H9 (cell line): ENCODE data around the gene SCN3A. TPM values are rescaled to one million over a fixed set of nuclear protein-coding genes. Genes with fewer than 3 reads are reported as not detected.

ENCODE experiments used
- DNase-seq: peaks from one replicate; pipeline ENCODE4 v3.0.0-alpha.2; 2017
- H2AFZ ChIP-seq: one replicate; pipeline ENCODE4 v1.6.1; 2013; ENCODE audit warnings: mild to moderate bottlenecking, low read length, control low read depth, moderate library complexity
- H2AK5ac ChIP-seq: 2 replicates; pipeline ENCODE4 v1.6.1; 2013; ENCODE audit warnings: low read length, control low read depth, mixed read lengths; ENCODE audit not compliant: insufficient read length
- H2BK120ac ChIP-seq: one replicate; pipeline ENCODE4 v1.6.1; 2013; ENCODE audit warnings: low read depth, mild to moderate bottlenecking, low read length, control low read depth, inconsistent platforms; ENCODE audit not compliant: poor library complexity, severe bottlenecking
- H2BK12ac ChIP-seq: 2 replicates; pipeline ENCODE4 v1.6.1; 2013; ENCODE audit warnings: low read length, control low read depth, mixed read lengths, low read depth; ENCODE audit not compliant: insufficient read length
- H2BK15ac ChIP-seq: 2 replicates; pipeline ENCODE4 v1.6.1; 2013; ENCODE audit warnings: low read depth, low read length, control low read depth
- H2BK20ac ChIP-seq: one replicate; pipeline ENCODE4 v1.6.1; 2013; ENCODE audit warnings: low read depth, mild to moderate bottlenecking, low read length, control low read depth, inconsistent platforms; ENCODE audit not compliant: poor library complexity, severe bottlenecking
- H2BK5ac ChIP-seq: 2 replicates; pipeline ENCODE4 v1.6.1; 2013; ENCODE audit warnings: low read length, control low read depth, mixed read lengths; ENCODE audit not compliant: insufficient read length
- H3K14ac ChIP-seq: 2 replicates; pipeline ENCODE4 v1.6.1; 2013; ENCODE audit warnings: low read length, control low read depth; ENCODE audit not compliant: insufficient read depth
- H3K18ac ChIP-seq: 2 replicates; pipeline ENCODE4 v1.6.1; 2013; ENCODE audit warnings: low read depth, mild to moderate bottlenecking, mixed read lengths, low read length, control low read depth; ENCODE audit not compliant: insufficient read length
- H3K23ac ChIP-seq: 2 replicates; pipeline ENCODE4 v1.6.1; 2013; ENCODE audit warnings: low read length, control low read depth, mixed read lengths, low read depth; ENCODE audit not compliant: insufficient read length
- H3K23me2 ChIP-seq: 2 replicates; pipeline ENCODE4 v1.6.1; 2013; ENCODE audit warnings: low read depth, mild to moderate bottlenecking, mixed read lengths, low read length, control low read depth; ENCODE audit not compliant: insufficient read length, poor library complexity, severe bottlenecking
- H3K27ac ChIP-seq: 2 replicates; pipeline ENCODE4 v1.5.1; 2013; ENCODE audit warnings: low read length, control low read depth, mixed read lengths, low read depth; ENCODE audit not compliant: insufficient read length
- H3K27me3 ChIP-seq: 2 replicates; pipeline ENCODE4 v1.6.1; 2013; ENCODE audit warnings: low read length, control low read depth, inconsistent platforms; ENCODE audit not compliant: insufficient read depth
- H3K4ac ChIP-seq: 2 replicates; pipeline ENCODE4 v1.6.1; 2013; ENCODE audit warnings: low read depth, mild to moderate bottlenecking, control low read depth, inconsistent platforms, low read length, moderate library complexity
- H3K4me1 ChIP-seq: 2 replicates; pipeline ENCODE4 v1.6.1; 2013; ENCODE audit warnings: low read length, control low read depth, inconsistent platforms; ENCODE audit not compliant: insufficient read depth
- H3K4me2 ChIP-seq: 2 replicates; pipeline ENCODE4 v1.6.1; 2013; ENCODE audit warnings: low read length, control low read depth, mixed read lengths; ENCODE audit not compliant: insufficient read length, insufficient read depth
- H3K56ac ChIP-seq: 2 replicates; pipeline ENCODE4 v1.6.1; 2013; ENCODE audit warnings: low read depth, mild to moderate bottlenecking, mixed read lengths, low read length, control low read depth; ENCODE audit not compliant: insufficient read length
- H3K79me1 ChIP-seq: 2 replicates; pipeline ENCODE4 v1.6.1; 2013; ENCODE audit warnings: low read depth, mild to moderate bottlenecking, moderate library complexity, low read length, control low read depth, inconsistent platforms; ENCODE audit not compliant: insufficient read depth, poor library complexity, severe bottlenecking
- H3K79me2 ChIP-seq: 2 replicates; pipeline ENCODE4 v1.6.1; 2013; ENCODE audit warnings: low read length, control low read depth, inconsistent platforms; ENCODE audit not compliant: insufficient read depth
- H3K9ac ChIP-seq: 2 replicates; pipeline ENCODE4 v1.6.1; 2013; ENCODE audit warnings: low read length, control low read depth, mixed read lengths; ENCODE audit not compliant: insufficient read length; ENCODE audit errors: extremely low read depth
- H3K9me3 ChIP-seq: one replicate; pipeline ENCODE4 v1.6.1; 2013; ENCODE audit warnings: low read depth, low read length, inconsistent platforms; ENCODE audit not compliant: control insufficient read depth
- H3T11ph ChIP-seq: one replicate; pipeline ENCODE4 v1.6.1; 2013; ENCODE audit warnings: mild to moderate bottlenecking, low read length, control low read depth, inconsistent platforms
- H4K20me1 ChIP-seq: one replicate; pipeline ENCODE4 v1.6.1; 2013; ENCODE audit not compliant: control insufficient read depth, insufficient read length, insufficient read depth
- H4K5ac ChIP-seq: 2 replicates; pipeline ENCODE4 v1.6.1; 2013; ENCODE audit warnings: low read depth, mild to moderate bottlenecking, mixed read lengths, low read length, control low read depth; ENCODE audit not compliant: insufficient read length
- H4K8ac ChIP-seq: replicated peaks from 2 replicates; pipeline ENCODE4 v1.6.1; 2013; ENCODE audit warnings: low read length, control low read depth, mixed read lengths, low read depth; ENCODE audit not compliant: insufficient read length
- H4K91ac ChIP-seq: 2 replicates; pipeline ENCODE4 v1.6.1; 2013; ENCODE audit warnings: low read depth, mild to moderate bottlenecking, moderate library complexity, mixed read lengths, low read length, control low read depth; ENCODE audit not compliant: insufficient read length
- H3K27ac Mint-ChIP-seq, 3 experiments: 2 replicates in 2 of 3; 3 replicates in 1 of 3; pipeline ENCODE4 v1.8.0; 2020 to 2021; ENCODE audit warnings: mixed read lengths in 3 of 3, mild to moderate bottlenecking in 1 of 3, moderate library complexity in 1 of 3
- H3K27me3 Mint-ChIP-seq: 2 replicates; pipeline ENCODE4 v1.8.0; 2021; ENCODE audit warnings: low read depth, mild to moderate bottlenecking, moderate library complexity, mixed read lengths
- H3K36me3 Mint-ChIP-seq, 3 experiments: 2 replicates in 2 of 3; 3 replicates in 1 of 3; pipeline ENCODE4 v1.8.0; 2020 to 2021; ENCODE audit warnings: low read depth in 3 of 3, mixed read lengths in 3 of 3; ENCODE audit not compliant: insufficient read depth in 1 of 3
- H3K4me1 Mint-ChIP-seq, 2 experiments: 2 replicates each; pipeline ENCODE4 v1.8.0; 2020; ENCODE audit warnings: mixed read lengths in 2 of 2
- H3K4me3 Mint-ChIP-seq, 2 experiments: 2 replicates in 1 of 2; 3 replicates in 1 of 2; pipeline ENCODE4 v1.8.0; 2020 to 2021; ENCODE audit warnings: mild to moderate bottlenecking in 2 of 2, mixed read lengths in 2 of 2, moderate library complexity in 1 of 2
- H3K9me3 Mint-ChIP-seq, 2 experiments: 2 replicates in 1 of 2; 3 replicates in 1 of 2; pipeline ENCODE4 v1.8.0; 2020; ENCODE audit warnings: mild to moderate bottlenecking in 2 of 2, mixed read lengths in 2 of 2, moderate library complexity in 1 of 2
- WGBS: extraction: QIAGEN DNeasy Blood & Tissue Kit; methylation state at CpG from one replicate; pipeline ENCODE4 v1.1.7; 2013; ENCODE audit warnings: missing lambda C conversion rate, low lambda C conversion rate, mixed read lengths; ENCODE audit not compliant: insufficient read length; ENCODE audit errors: extremely low coverage; 5-methylcytosine and 5-hydroxymethylcytosine counted together
- total RNA-seq: library from RNA; stranded (reverse); gene quantifications from 2 replicates; pipeline ENCODE4 v1.2.1, GENCODE V29; 2021
- TF ChIP-seq, protein P1 (sequence below): fragments of 200-600 bp; sonication (generic); conservative IDR thresholded peaks from 3 replicates; pipeline ENCODE4 v1.8.0; 2021; ENCODE audit warnings: antibody characterized with exemption, mild to moderate bottlenecking

Gene SCN3A
- total RNA-seq, 1 experiment from 2014 or later: not detected

DNA sequence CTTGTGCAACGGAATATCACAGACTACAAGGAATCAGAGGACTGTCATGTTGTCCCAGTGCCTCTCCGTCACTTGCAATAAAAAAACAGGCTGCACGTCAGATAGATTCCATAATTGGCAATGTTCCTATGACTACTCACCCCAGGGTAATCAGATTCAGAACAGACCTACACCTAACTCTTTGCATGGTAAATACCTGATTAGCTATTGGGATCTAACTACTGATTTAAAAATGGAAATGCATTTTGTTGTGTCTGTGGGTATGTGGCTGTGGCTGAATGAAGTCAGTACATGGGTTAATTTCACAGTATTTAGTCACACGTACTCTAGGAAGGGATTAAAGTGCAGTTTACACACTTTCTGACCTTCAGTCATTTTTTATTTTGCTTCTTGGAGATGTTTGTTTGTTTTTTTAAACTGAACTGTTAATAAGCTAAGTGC, 91.7 kb downstream of the SCN3A start:
- Mint-ChIP-seq H3K36me3 (no peaks in the 10 kb centered on the region), H3K4me3 (no peak overlapping the region)
- no peak overlapping the region for H3K27ac ChIP-seq

More for the DNA sequence above, 91.7 kb downstream of the SCN3A start:
- Histone ChIP-seq H2BK12ac (no peak overlapping the region), H3K4ac (no peak overlapping the region), H3K4me2 (no peak overlapping the region), H3T11ph (no peak overlapping the region), H2AK5ac (no peak overlapping the region), H2AFZ (no peak overlapping the region), H2BK20ac (no peak overlapping the region), H3K18ac (no peak overlapping the region), H3K23me2 (no peaks in the 10 kb centered on the region), H3K9ac (no peak overlapping the region), H3K79me2 (no peaks in the 10 kb centered on the region), H2BK5ac (no peak overlapping the region), H4K8ac (no peak overlapping the region), H3K23ac (no peak overlapping the region), H3K4me1 (no peaks in the 10 kb centered on the region; the same call in 1 of the 2 replicates), H3K56ac (no peak overlapping the region), H3K27me3 (no peaks in the 10 kb centered on the region), H3K14ac (no peak overlapping the region), H2BK15ac (no peak overlapping the region), H4K91ac (no peak overlapping the region), H4K5ac (no peak overlapping the region), H3K9me3 (no peaks in the 10 kb centered on the region), H4K20me1 (no peaks in the 10 kb centered on the region), H2BK120ac (no peak overlapping the region), H3K79me1 (no peaks in the 10 kb centered on the region)
- H3K27ac Mint-ChIP-seq: no peak overlapping the region
- TF ChIP-seq, protein P1, sequence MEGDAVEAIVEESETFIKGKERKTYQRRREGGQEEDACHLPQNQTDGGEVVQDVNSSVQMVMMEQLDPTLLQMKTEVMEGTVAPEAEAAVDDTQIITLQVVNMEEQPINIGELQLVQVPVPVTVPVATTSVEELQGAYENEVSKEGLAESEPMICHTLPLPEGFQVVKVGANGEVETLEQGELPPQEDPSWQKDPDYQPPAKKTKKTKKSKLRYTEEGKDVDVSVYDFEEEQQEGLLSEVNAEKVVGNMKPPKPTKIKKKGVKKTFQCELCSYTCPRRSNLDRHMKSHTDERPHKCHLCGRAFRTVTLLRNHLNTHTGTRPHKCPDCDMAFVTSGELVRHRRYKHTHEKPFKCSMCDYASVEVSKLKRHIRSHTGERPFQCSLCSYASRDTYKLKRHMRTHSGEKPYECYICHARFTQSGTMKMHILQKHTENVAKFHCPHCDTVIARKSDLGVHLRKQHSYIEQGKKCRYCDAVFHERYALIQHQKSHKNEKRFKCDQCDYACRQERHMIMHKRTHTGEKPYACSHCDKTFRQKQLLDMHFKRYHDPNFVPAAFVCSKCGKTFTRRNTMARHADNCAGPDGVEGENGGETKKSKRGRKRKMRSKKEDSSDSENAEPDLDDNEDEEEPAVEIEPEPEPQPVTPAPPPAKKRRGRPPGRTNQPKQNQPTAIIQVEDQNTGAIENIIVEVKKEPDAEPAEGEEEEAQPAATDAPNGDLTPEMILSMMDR: no peak
- whole genome bisulfite sequencing: no CpG with 5 or more reads among the region's 4 CpGs
- DNase-seq: no peak
- H3K4me1 Mint-ChIP-seq: peaks cover 4 to 7% of the 10 kb centered on the region in 2 experiments
- no peaks in the 10 kb centered on the region; the same call in 1 of the 2 replicates for H3K27me3 Mint-ChIP-seq
- no peaks in the 10 kb centered on the region; a peak in 1 of 5 replicates for H3K9me3 Mint-ChIP-seq
